HepG2 (cell line): ENCODE measurements around the gene ARHGEF10L. TPM values are rescaled to one million over a fixed set of nuclear protein-coding genes. Genes with fewer than 3 reads are reported as not detected.

ENCODE experiments used
- ATAC-seq: fragments of 200-7000 bp; cut with Tn5 transposase; 3 replicates; pipeline ENCODE4 v1.9.1; 2020; ENCODE audit warnings: mild to moderate bottlenecking, moderate library complexity
- BruUV-seq: library from RNA; stranded (reverse); fragments of 400-500 nt; replicated peaks from 2 replicates; lab custom pipeline; 2021; lab: Mats Ljungman, UMichigan
- CTCF ChIA-PET: fragments of 300-600 bp; formaldehyde crosslinking; extraction: SDS; loops from one replicate; lab custom pipeline; 2021; ENCODE audit warnings: low total read pairs, inconsistent platforms, low intra/inter-chr PET ratio; lab: Yijun Ruan, JAX
- POLR2A ChIA-PET: fragments of 350-600 bp; sonication (Branson Sonifier 250); formaldehyde crosslinking; loops from one replicate; lab custom pipeline; 2020; ENCODE audit warnings: antibody characterized with exemption, inconsistent platforms; lab: Yijun Ruan, JAX
- DNase-seq: peaks from one replicate; pipeline ENCODE4 v3.0.0-alpha.2; 2015; ENCODE audit warnings: low spot score
- FAIRE-seq: peaks from 3 replicates; lab custom pipeline; 2011; peaks lifted over from hg19 to GRCh38; lab: Jason Lieb, UNC
- H2AFZ ChIP-seq: one replicate; pipeline ENCODE4 v1.6.1; 2011; ENCODE audit warnings: low read length, inconsistent platforms
- H3K27ac ChIP-seq: fragments of 300-600 bp; 3 replicates; pipeline ENCODE4 v1.8.0; 2011; ENCODE audit warnings: mixed run types, mild to moderate bottlenecking, mixed read lengths, low read length, inconsistent platforms; ENCODE audit not compliant: insufficient read depth; ENCODE audit errors: extremely low read length
- H3K27me3 ChIP-seq, 2 experiments: fragments of 200-600 bp in 1 of 2; 2 replicates in 1 of 2; 3 replicates in 1 of 2; pipeline versions ENCODE4 v1.6.0 to v1.8.0; 2011; ENCODE audit warnings: low read length in 2 of 2, mild to moderate bottlenecking in 2 of 2, moderate library complexity in 2 of 2, inconsistent platforms in 1 of 2; ENCODE audit not compliant: insufficient read depth in 2 of 2, control insufficient read depth in 1 of 2
- H3K36me3 ChIP-seq, 2 experiments: fragments of 200-600 bp in 1 of 2; replicated peaks in 1 of 2; 2 replicates in 1 of 2; 3 replicates in 1 of 2; pipeline versions ENCODE4 v1.5.1 to v1.8.0; 2011; ENCODE audit warnings: low read length in 2 of 2, inconsistent platforms in 1 of 2; ENCODE audit not compliant: insufficient read depth in 2 of 2, control insufficient read depth in 1 of 2
- H3K4me1 ChIP-seq: 2 replicates; pipeline ENCODE4 v1.5.1; 2012; ENCODE audit warnings: low read length, inconsistent platforms; ENCODE audit not compliant: insufficient read depth
- H3K4me2 ChIP-seq: 2 replicates; pipeline ENCODE4 v1.6.0; 2011; ENCODE audit warnings: low read depth, low read length, inconsistent platforms
- H3K4me3 ChIP-seq, 3 experiments: fragments of 200-600 bp in 1 of 3; sonication (generic), shearing (Covaris generic) in 1 of 3; replicated peaks in 1 of 3; 2 replicates each; pipeline ENCODE4 v1.5.1; 2011 to 2016; ENCODE audit warnings: low read length in 3 of 3, inconsistent platforms in 2 of 3, low read depth in 2 of 3, mild to moderate bottlenecking in 2 of 3, control low read depth in 1 of 3, mixed read lengths in 1 of 3; ENCODE audit not compliant: insufficient read depth in 1 of 3
- H3K79me2 ChIP-seq: one replicate; pipeline ENCODE4 v1.6.1; 2011; ENCODE audit warnings: low read length, inconsistent platforms; ENCODE audit not compliant: insufficient read depth
- H3K9ac ChIP-seq: 2 replicates; pipeline ENCODE4 v1.6.0; 2011; ENCODE audit warnings: mild to moderate bottlenecking, low read depth, low read length, inconsistent platforms; ENCODE audit not compliant: insufficient read depth
- H3K9me3 ChIP-seq: 2 replicates; pipeline ENCODE4 v1.5.1; 2012; ENCODE audit warnings: mild to moderate bottlenecking, low read length
- H4K20me1 ChIP-seq: 2 replicates; pipeline ENCODE4 v1.6.0; 2011; ENCODE audit warnings: inconsistent platforms, mild to moderate bottlenecking, low read length, moderate library complexity; ENCODE audit not compliant: insufficient read depth
- CBX2 ChIP-seq, 2 experiments: fragments of 200-600 bp in 1 of 2; sonication (generic); formaldehyde crosslinking in 1 of 2; IDR thresholded peaks; 2 replicates each; pipeline versions ENCODE4 v1.7.0 to v1.8.1; 2018 to 2022; ENCODE audit warnings: low read depth in 2 of 2, low read length in 1 of 2, mild to moderate bottlenecking in 1 of 2, missing genetic modification reagents in 1 of 2
- FOXJ3 ChIP-seq: sonication (generic); formaldehyde crosslinking; IDR thresholded peaks from 2 replicates; pipeline ENCODE4 v1.4.0; 2020; ENCODE audit warnings: missing genetic modification reagents, mild to moderate bottlenecking, borderline replicate concordance
- FOXK2 ChIP-seq: fragments of 450-650 bp; IDR thresholded peaks from 2 replicates; pipeline ENCODE4 v1.6.1; 2016
- GABPA ChIP-seq, 2 experiments: IDR thresholded peaks; 2 replicates each; pipeline ENCODE4 v1.6.1; 2011 to 2016; ENCODE audit warnings: low read depth in 2 of 2, low read length in 1 of 2, missing biosample characterization in 1 of 2, missing genetic modification characterization in 1 of 2
- GTF3A ChIP-seq: sonication (generic); formaldehyde crosslinking; conservative IDR thresholded peaks from 2 replicates; pipeline ENCODE4 v1.4.0; 2020; ENCODE audit warnings: mild to moderate bottlenecking, missing genetic modification reagents
- MAFG ChIP-seq: sonication (generic); formaldehyde crosslinking; IDR thresholded peaks from 2 replicates; pipeline ENCODE4 v1.5.1; 2020; ENCODE audit warnings: mild to moderate bottlenecking, missing genetic modification reagents
- PAX8 ChIP-seq: sonication (generic); formaldehyde crosslinking; IDR thresholded peaks from 2 replicates; pipeline ENCODE4 v1.8.0; 2022; ENCODE audit warnings: mild to moderate bottlenecking, missing genetic modification reagents, borderline replicate concordance
- POLR2A ChIP-seq, 2 experiments: IDR thresholded peaks; 2 replicates each; pipeline ENCODE4 v1.6.1; 2011; ENCODE audit warnings: low read depth in 2 of 2, low read length in 2 of 2, mild to moderate bottlenecking in 1 of 2, moderate library complexity in 1 of 2; ENCODE audit not compliant: insufficient read depth in 1 of 2
- RBFOX2 ChIP-seq: fragments of 200-400 bp; formaldehyde crosslinking; IDR thresholded peaks from 2 replicates; pipeline ENCODE4 v1.6.1; 2017; ENCODE audit warnings: low read depth, mild to moderate bottlenecking, low read length
- RBM22 ChIP-seq: fragments of 200-400 bp; formaldehyde crosslinking; optimal IDR thresholded peaks from 2 replicates; pipeline ENCODE3; 2017; ENCODE audit warnings: mild to moderate bottlenecking, low read length, moderate library complexity
- TP53 ChIP-seq: sonication (generic); formaldehyde crosslinking; conservative IDR thresholded peaks from 2 replicates; pipeline ENCODE4 v1.4.0; 2020; ENCODE audit warnings: missing genetic modification reagents
- ZBTB7B ChIP-seq: sonication (generic); formaldehyde crosslinking; IDR thresholded peaks from 2 replicates; pipeline ENCODE4 v1.4.0; 2020; ENCODE audit warnings: missing genetic modification reagents
- ZNF274 ChIP-seq: sonication (generic); formaldehyde crosslinking; IDR thresholded peaks from 2 replicates; pipeline ENCODE4 v1.5.1; 2020; ENCODE audit warnings: mild to moderate bottlenecking, missing genetic modification reagents
- ZNF768 ChIP-seq: sonication (generic); formaldehyde crosslinking; IDR thresholded peaks from 2 replicates; pipeline ENCODE4 v1.4.0; 2020; ENCODE audit warnings: missing genetic modification reagents
- ZNF776 ChIP-seq: sonication (generic); formaldehyde crosslinking; IDR thresholded peaks from 2 replicates; pipeline ENCODE4 v1.4.0; 2020; ENCODE audit warnings: mild to moderate bottlenecking, missing genetic modification reagents
- ZNF83 ChIP-seq: sonication (generic); formaldehyde crosslinking; IDR thresholded peaks from 2 replicates; pipeline ENCODE4 v1.4.0; 2020; ENCODE audit warnings: missing genetic modification reagents, mild to moderate bottlenecking, borderline replicate concordance
- WGBS: methylation state at CpG from one replicate; pipeline ENCODE4 v1.1.6; 2017; ENCODE audit warnings: low lambda C conversion rate; 5-methylcytosine and 5-hydroxymethylcytosine counted together
- in situ Hi-C: cut with HindIII; loops from 2 replicates; pipeline ENCODE4 v1.10.0; 2017; ENCODE audit warnings: low pct_unique_long_range_greater_than_20kb; ENCODE audit not compliant: extremely low pct_ligation_motif_present
- intact Hi-C: fragments of 100-400 bp; cut with micrococcal nuclease; formaldehyde crosslinking; loops from one replicate; pipeline ENCODE4 v1.10.0; 2022; ENCODE audit not compliant: unreplicated experiment
- polyA plus RNA-seq, 8 experiments: library from polyadenylated mRNA; depleted of rRNA in 3 of 8; stranded (reverse) in 7 of 8; unstranded in 1 of 8; fragments of >200 nt; fragmentation: Illumina TruSeq in 4 of 8; extraction: Trizol in 4 of 8; gene quantifications; 2 replicates each; pipeline versions ENCODE4 v1.2.1 to v1.2.3, GENCODE V29; 2011 to 2016; ENCODE audit warnings: low read depth in 4 of 8, missing spikeins in 1 of 8, mixed read lengths in 1 of 8; ENCODE audit not compliant: insufficient read depth in 1 of 8
- total RNA-seq, 5 experiments: library from RNA; depleted of rRNA; stranded (reverse); fragments of >200 nt; fragmentation: Illumina TruSeq; extraction: Trizol; gene quantifications; 2 replicates each; pipeline ENCODE4 v1.2.3, GENCODE V29; 2016; ENCODE audit warnings: low read depth in 1 of 5
- TF ChIP-seq, protein P1 (sequence below): sonication (generic); formaldehyde crosslinking; IDR thresholded peaks from 2 replicates; pipeline ENCODE4 v1.4.0; 2020; ENCODE audit warnings: missing genetic modification reagents
- TF ChIP-seq, protein P2 (sequence below): sonication (generic); formaldehyde crosslinking; conservative IDR thresholded peaks from 2 replicates; pipeline ENCODE4 v1.4.0; 2020; ENCODE audit warnings: missing genetic modification reagents
- TF ChIP-seq, protein P3 (sequence below): sonication (generic); formaldehyde crosslinking; IDR thresholded peaks from 2 replicates; pipeline ENCODE4 v1.4.0; 2020; ENCODE audit warnings: missing genetic modification reagents
- TF ChIP-seq, protein P4 (sequence below): sonication (generic); formaldehyde crosslinking; IDR thresholded peaks from 2 replicates; pipeline ENCODE4 v1.8.0; 2022; ENCODE audit warnings: mild to moderate bottlenecking, missing genetic modification reagents, moderate library complexity

ARHGEF10L gene
- total and polyA plus RNA-seq, 2 of the 13 experiments (the other 11 are each of a cell fraction or from before 2014, with no cell fraction given): 46.5 to 78.3 TPM

DNA sequence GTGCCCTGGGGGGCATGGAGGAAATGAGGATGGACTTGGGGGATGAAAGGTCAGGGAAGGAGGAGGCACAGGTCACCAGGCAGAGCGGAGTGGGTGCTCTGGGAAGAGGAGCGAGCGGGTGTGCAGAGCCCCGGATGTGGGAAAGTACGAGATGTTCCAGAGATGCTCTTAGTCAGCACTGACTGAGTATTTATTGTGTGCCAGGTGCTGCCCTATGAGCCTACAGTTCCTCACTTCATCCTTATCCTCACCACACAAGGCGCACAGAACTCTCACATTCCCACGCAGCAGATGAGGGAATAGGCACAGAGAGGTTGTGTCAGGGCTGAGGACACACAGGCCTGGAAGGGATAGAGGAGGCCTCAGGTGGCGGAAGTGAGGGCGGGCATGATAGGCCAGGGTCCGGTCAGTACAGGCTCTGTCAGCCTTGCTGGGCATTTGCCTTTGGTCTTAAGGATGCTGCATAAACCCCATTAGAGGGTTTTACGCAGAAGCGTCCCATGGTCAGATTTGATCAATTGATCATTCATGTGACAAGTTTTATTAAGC lies 77.3 kb downstream of the ARHGEF10L start:
- ChIA-PET POLR2A (no interaction called here), CTCF (interaction anchor here (1.0 kb wide), 1 partner anchor 114 kb away, joined by 3 read pairs; no protein-coding TSS in a partner anchor)
- 99% methylated on average over 10 of the region's 12 CpGs for WGBS
- H3K79me2 ChIP-seq: no peaks in the 10 kb centered on the region
- H3K9me3 ChIP-seq: no peaks in the 10 kb centered on the region
- FAIRE-seq: no peak
- no peak overlapping the region for H2AFZ ChIP-seq
- H4K20me1 ChIP-seq: peaks cover 10% of the 10 kb centered on the region
- H3K4me1 ChIP-seq: no peaks in the 10 kb centered on the region
- peaks cover 34 to 95% of the 10 kb centered on the region in 2 experiments for H3K36me3 ChIP-seq
- no peaks in the 10 kb centered on the region for H3K27me3 ChIP-seq
- intact Hi-C loops (no loop called here), in situ Hi-C loops (no loop called here)
- DNase-seq: no peak
- no peak overlapping the region for H3K4me3 ChIP-seq
- no peak overlapping the region for H3K4me2 ChIP-seq
- no TSS peak for BruUV-seq
- ATAC-seq: no peak
- no peak overlapping the region for H3K9ac ChIP-seq
- H3K27ac ChIP-seq: no peak overlapping the region
- TF ChIP-seq, protein P1, sequence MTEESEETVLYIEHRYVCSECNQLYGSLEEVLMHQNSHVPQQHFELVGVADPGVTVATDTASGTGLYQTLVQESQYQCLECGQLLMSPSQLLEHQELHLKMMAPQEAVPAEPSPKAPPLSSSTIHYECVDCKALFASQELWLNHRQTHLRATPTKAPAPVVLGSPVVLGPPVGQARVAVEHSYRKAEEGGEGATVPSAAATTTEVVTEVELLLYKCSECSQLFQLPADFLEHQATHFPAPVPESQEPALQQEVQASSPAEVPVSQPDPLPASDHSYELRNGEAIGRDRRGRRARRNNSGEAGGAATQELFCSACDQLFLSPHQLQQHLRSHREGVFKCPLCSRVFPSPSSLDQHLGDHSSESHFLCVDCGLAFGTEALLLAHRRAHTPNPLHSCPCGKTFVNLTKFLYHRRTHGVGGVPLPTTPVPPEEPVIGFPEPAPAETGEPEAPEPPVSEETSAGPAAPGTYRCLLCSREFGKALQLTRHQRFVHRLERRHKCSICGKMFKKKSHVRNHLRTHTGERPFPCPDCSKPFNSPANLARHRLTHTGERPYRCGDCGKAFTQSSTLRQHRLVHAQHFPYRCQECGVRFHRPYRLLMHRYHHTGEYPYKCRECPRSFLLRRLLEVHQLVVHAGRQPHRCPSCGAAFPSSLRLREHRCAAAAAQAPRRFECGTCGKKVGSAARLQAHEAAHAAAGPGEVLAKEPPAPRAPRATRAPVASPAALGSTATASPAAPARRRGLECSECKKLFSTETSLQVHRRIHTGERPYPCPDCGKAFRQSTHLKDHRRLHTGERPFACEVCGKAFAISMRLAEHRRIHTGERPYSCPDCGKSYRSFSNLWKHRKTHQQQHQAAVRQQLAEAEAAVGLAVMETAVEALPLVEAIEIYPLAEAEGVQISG (CRISPR knock-in tag): no peak
- TF ChIP-seq MAFG (CRISPR knock-in tag) (no peak), RBFOX2 (no peak), ZNF768 (CRISPR knock-in tag) (peak; percentile 86), RBM22 (peak; percentile 18), CBX2 (IDR thresholded peaks at IDR 0.05; ENCODE audit: low read depth, low read length) (no peak), CBX2 (CRISPR knock-in tag; IDR thresholded peaks at IDR 0.05; ENCODE audit: low read depth) (no peak), ZNF83 (CRISPR knock-in tag) (no peak), POLR2A (IDR thresholded peaks at IDR 0.05; ENCODE audit: insufficient read depth in 1 of 2, low read depth in 2 of 2, low read length in 2 of 2) (peak in 1 of 2 experiments; percentile 30; a peak in 1 of 4 replicates), PAX8 (no peak), GTF3A (CRISPR knock-in tag) (no peak), FOXJ3 (CRISPR knock-in tag) (no peak), TP53 (CRISPR knock-in tag) (no peak), FOXK2 (no peak), ZNF776 (no peak), ZNF274 (CRISPR knock-in tag) (no peak), ZBTB7B (CRISPR knock-in tag) (no peak), GABPA (IDR thresholded peaks at IDR 0.05; ENCODE audit: low read depth, low read length) (no peak), GABPA (CRISPR knock-in tag; IDR thresholded peaks at IDR 0.05; ENCODE audit: low read depth) (no peak)
- TF ChIP-seq, protein P2, sequence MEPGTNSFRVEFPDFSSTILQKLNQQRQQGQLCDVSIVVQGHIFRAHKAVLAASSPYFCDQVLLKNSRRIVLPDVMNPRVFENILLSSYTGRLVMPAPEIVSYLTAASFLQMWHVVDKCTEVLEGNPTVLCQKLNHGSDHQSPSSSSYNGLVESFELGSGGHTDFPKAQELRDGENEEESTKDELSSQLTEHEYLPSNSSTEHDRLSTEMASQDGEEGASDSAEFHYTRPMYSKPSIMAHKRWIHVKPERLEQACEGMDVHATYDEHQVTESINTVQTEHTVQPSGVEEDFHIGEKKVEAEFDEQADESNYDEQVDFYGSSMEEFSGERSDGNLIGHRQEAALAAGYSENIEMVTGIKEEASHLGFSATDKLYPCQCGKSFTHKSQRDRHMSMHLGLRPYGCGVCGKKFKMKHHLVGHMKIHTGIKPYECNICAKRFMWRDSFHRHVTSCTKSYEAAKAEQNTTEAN (CRISPR knock-in tag): no peak
- TF ChIP-seq, protein P3, sequence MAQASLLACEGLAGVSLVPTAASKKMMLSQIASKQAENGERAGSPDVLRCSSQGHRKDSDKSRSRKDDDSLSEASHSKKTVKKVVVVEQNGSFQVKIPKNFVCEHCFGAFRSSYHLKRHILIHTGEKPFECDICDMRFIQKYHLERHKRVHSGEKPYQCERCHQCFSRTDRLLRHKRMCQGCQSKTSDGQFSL (CRISPR knock-in tag): no peak
- TF ChIP-seq, protein P4, sequence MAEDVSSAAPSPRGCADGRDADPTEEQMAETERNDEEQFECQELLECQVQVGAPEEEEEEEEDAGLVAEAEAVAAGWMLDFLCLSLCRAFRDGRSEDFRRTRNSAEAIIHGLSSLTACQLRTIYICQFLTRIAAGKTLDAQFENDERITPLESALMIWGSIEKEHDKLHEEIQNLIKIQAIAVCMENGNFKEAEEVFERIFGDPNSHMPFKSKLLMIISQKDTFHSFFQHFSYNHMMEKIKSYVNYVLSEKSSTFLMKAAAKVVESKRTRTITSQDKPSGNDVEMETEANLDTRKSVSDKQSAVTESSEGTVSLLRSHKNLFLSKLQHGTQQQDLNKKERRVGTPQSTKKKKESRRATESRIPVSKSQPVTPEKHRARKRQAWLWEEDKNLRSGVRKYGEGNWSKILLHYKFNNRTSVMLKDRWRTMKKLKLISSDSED (CRISPR knock-in tag): no peak
